GM19467 (cell line): ENCODE data around the gene LRRN1.

ENCODE experiments used
- ATAC-seq: cut with Tn5 transposase; IDR thresholded peaks from one replicate; pipeline ENCODE4 v1.9.1; 2021; ENCODE audit warnings: mild to moderate bottlenecking, moderate library complexity; ENCODE audit not compliant: unreplicated experiment

Gene LRRN1

GRCh38 chr3:3893590-3893989 lies 94.4 kb downstream of the LRRN1 start:
- no peak for ATAC-seq
